T-helper 2 cell treated with Interferon-gamma antibody and Interleukin-4, amounts not matched to agents 100 ng/mL and 5 ng/mL, for 36 hours (primary cell): ENCODE results near the gene BTF3. TPM values are rescaled to one million over a fixed set of nuclear protein-coding genes. Genes with fewer than 3 reads are reported as not detected.
"Not testable (repeated sequence)": the region's sequence is repeated elsewhere in the genome, so short reads cannot be mapped to it uniquely, and the experiment has no call there.

Source experiments
- intact Hi-C: fragments of 100-400 bp; cut with micrococcal nuclease; formaldehyde crosslinking; loops from one replicate; pipeline ENCODE4 v1.15.1; 2023
- total RNA-seq: library from RNA; stranded (reverse); gene quantifications from 2 replicates; pipeline ENCODE4 v1.2.3, GENCODE V29; 2022

BTF3 gene
- 746 and 755 TPM in 2 replicates for total RNA-seq

- intact Hi-C loops, result loop anchor here (1.0 to 5.0 kb wide), 6 partner anchors 20 to 1269 kb away; partner anchors contain the start of genes ANKRA2, FCHO2, GFM2 and NSA2
Measured at GRCh38 chr5:73498057-73498992, at the start of gene BTF3. TSS of gene BTF3 (plus strand) at chr5:73498442. CDS start at chr5:73498668, 226 bp downstream.

DNA sequence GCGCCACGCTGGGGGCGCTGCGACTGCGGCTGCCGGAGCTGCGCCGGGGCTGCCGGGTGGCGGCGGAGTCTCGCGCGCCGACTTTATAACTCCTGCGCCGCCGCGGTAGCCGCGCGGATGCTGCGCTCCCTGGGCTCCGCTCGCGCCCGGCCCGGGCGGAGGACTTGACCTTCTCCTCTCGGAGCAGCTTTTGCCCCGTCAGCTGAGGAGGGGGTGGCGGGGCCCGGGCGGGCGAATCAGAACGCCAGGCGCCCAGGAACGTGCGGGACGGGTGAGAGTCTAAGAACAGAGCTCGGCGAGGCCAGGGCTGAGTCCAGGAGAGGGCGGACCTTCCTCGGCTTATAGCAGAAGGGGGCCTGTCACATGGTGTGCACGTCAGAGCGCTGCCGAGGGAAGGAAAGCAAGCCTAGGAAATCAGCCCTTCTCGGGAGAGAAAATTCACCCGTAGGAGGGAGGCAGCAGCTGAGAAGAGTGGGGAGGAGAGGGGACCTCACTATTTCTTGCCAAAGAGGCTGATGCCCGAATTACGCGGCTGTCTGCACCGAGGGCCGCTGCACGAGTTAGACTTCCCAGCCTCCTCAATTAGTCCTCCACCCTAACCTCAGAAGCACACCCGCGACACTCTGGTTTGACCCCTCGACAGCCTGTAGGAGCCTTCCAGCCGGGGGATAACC is 49.6 kb upstream of the BTF3 start, which contains the start of gene FOXD1:
FOXD1 (minus strand) TSS at position 315 of the 674 bp plus-strand sequence. CDS start 415 bp downstream, outside the sequence.
- intact Hi-C loops, result loop anchor here (2.0 kb wide), 1 partner anchor 68 kb away; no protein-coding TSS in a partner anchor

DNA sequence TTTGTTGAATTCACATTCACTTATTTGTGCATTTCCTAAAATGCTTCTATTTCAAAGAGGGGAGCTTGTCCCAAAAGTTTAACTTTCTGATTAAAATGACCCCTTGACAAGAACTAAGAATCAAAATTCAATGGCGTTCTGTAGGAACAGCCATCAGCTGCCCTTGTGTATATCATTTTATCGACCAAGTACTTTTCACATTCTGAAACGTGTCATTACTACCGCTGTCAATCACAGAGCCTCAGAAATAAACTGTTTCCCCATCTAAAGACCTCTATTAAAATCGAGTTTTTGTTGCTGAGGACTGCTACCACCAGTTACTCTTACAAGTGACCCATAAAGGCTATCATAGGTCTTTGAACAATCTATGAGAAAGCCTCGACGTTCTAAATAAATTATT is 48.1 kb upstream of the BTF3 start:
- intact Hi-C loops, result loop anchor here (5.0 kb wide), 3 partner anchors 87 to 493 kb away; partner anchors contain the start of gene FCHO2

DNA sequence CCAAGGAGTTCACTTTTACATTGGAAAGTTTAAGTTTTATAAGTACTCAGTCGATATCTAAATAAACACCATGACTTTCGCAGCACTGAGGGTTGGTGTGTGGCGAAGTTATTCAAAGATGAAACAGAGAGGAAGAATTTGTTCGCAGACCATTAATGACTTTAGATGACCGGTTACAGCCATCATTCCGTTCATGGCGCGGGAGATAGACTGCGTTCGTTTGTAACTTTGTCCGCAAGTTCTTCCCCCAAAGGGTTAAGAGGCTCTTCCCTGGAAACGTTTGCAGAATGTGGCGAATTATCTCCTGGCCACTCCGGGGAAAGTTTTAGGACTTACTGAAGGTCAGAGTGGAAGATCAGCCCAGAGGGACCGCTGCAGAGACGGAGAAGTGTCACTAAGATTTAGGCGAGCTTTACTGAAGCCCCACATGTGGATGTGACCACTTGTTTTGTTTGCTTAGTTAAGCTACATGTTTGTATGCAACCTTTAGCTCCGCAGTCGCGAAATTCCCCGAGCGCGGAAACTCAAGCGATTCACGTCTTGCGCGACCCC is 47.5 kb upstream of the BTF3 start:
- intact Hi-C loops, result loop anchor here (1.0 to 5.0 kb wide), 4 partner anchors 87 to 493 kb away; partner anchors contain the start of gene FCHO2

DNA sequence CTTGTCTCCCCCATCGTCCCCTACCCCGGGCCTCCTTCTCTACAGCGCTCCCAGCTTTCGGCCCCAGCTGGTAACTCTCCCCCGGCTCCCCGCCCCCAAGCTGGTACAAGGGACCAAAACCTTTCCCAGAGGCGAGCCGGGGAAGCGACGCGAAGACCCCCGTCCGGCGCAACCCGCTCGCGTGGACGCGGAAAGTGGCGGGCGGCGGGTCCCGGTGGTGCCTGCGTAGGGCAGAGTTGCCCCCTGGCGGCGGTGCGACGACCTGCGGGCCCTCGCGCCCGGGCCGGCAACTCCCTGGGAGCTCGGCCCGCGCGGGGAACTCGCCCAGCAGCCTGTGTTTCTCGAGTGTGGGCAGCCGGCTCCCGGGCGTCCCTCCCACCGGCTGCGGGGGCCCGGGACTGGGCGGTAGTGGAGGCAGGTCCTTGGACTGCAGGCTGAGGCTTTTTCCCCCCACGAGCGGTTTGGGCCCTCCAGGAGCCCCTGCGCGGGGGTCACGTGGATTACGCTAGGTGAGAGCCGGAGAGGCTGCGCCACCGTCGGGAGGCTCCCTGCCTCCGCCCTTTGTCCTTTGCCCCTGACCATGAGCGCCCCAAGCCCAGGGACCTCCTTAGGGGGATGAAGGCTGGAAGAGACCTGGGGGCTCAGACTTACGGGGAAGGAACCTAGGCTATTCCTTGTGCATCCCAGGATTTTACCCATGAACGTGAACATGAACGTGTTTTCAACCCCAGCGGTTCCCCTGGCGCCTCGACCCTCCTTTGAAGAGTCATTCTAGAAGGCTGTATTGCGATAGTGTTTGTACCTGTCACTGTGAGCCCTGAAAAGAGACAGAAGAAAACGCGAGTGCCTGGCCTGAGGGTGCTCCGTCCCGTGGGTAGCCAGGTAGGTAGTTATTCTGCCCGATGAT is 46.8 kb upstream of the BTF3 start:
- intact Hi-C loops, result loop anchor here (1.0 to 5.0 kb wide), 4 partner anchors 86 to 494 kb away; partner anchors contain the start of gene FCHO2

DNA sequence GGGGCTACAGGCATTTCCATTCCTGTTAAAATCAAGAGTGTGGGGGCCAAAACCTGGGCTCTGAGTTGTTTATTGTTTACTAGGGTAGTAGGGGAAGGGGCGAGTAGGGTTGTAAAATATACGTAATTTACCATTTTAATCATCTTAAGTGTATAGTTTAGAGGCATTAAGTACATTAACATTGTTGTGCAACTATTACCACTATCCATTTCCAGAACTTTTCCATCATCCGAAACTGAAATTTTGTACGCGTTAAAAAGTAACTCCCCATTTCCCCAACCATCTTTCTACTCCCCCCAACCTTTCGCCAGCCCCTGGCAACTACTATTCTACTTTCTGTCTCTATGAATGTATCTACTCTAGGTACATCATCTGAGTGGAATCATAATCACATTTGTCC is 46.0 kb upstream of the BTF3 start:
- intact Hi-C loops, result loop anchor here (5.0 kb wide), 3 partner anchors 85 to 495 kb away; partner anchors contain the start of gene FCHO2

DNA sequence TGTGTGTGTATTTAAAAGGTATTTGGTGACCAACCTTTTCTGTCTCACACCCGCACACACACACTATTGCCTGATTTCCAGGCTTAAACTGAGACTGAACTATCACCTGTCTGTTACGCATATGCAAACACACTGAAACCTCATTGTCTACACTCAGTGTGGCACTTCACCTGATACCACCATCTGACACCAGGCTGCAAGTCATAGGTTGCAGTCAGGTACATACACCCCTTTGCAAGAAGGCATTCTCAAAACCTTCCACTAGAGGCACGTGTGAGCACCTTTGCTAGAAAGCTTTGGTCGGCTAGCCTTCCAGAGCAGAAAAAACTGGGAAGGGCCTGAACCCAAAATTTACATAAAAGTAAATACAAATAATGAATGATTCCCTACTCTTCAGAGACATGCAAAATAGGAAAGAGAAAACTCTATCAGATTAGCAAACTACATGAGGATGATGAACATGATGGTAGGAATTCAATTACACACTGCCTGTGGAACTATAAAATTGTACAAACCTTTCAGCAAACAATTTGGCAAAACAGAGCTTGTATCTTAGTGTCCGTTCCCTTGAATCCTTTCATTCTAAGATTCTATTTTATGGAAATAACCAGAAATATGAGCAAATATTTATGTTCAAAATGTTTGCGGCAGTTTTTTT is 43.7 kb upstream of the BTF3 start:
- intact Hi-C loops, result loop anchor here (5.0 kb wide), 3 partner anchors 83 to 497 kb away; partner anchors contain the start of gene FCHO2

DNA sequence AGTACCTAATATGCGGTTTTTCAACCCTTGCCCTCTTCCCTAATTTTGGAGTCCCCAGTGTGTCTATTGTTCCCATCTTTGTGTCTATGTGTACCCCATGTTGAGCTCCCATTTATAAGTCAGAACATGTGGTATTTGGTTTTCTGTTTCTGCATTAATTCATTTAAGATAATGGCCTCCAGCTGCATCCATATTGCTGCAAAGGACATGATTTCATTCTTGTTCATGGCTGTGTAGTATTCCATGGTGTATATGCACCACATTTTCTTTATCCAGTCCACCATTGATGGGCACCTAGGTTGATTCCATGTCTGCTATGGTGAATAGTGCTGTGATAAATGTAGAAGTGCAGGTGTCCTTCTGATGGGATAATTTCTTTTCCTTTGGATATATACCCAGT is 41.8 kb upstream of the BTF3 start:
- intact Hi-C loops, result not testable (repeated sequence)

GRCh38 chr5:73459366-73459765 is 38.9 kb upstream of the BTF3 start:
- intact Hi-C loops, result no loop called here

GRCh38 chr5:73460133-73460532 is 38.1 kb upstream of the BTF3 start:
- intact Hi-C loops, result no loop called here

DNA sequence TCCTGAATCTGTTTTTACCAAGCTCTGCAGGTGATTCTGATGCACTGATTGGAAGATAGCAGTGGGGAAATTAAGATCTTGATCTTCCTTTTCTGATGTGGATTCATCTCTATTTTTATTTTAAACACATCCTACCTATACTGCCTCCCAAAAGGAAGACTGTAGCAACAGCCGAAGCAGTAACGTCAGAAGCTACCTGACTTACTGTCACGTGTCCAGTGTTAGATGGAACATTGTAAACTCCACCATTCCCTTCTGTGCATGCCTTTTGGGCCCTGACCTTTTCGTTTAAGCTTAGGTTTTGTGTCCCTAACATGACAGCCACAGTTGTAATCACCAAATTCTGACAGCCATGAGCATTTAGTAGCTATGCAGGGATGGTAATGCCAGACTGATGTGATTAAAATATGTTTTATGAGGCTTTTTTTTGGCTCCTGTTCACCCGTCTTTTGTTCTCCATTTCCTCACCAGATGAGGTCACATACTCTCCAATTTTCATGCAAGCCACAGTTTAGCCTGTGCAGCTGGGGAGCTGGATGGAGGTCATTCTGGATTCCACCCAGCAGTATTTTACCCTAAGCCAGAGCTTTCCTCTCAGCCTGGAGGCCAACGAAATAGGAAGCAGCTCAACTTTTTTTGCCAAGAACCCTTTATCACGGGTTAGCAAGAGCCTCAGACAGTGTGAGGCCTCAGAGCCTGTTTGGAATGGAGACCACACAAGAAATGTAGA is 34.1 kb upstream of the BTF3 start:
- intact Hi-C loops, result no loop called here

DNA sequence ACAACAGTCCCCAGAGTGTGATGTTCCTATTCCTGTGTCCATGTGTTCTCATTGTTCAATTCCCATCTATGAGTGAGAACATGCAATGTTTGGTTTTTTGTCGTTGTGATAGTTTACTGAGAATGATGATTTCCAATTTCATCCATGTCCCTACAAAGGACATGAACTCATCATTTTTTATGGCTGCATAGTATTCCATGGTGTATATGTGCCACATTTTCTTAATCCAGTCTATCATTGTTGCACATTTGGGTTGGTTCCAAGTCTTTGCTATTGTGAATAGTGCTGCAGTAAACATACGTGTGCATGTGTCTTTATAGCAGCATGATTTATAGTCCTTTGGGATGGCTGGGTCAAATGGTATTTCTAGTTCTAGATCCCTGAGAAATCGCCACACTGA is 29.6 kb upstream of the BTF3 start:
- intact Hi-C loops, result not testable (repeated sequence)

GRCh38 chr5:73469878-73470277 is 28.4 kb upstream of the BTF3 start:
- intact Hi-C loops, result no loop called here

- intact Hi-C loops, result no loop called here
Measured at GRCh38 chr5:73471654-73472053, 26.6 kb upstream of the BTF3 start.

DNA sequence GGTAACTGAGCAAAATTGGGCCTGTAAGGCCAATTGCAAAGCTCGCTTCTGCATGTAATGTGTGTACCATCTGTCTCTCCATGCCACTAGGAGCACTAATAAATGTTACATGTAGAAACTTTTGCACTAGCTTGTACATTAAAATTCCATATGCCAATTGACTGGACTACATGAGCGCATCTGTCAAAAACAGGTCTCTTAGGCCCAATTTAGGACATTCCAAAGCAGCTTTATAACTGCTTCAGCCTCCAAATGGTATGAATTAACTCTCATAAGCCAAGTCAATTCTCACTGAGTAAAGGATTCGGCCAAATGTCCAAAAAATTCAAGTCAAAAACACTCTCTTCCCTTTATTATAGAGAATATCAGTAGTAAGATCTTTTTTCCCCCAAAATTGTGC is 26.1 kb upstream of the BTF3 start:
- intact Hi-C loops, result no loop called here

DNA sequence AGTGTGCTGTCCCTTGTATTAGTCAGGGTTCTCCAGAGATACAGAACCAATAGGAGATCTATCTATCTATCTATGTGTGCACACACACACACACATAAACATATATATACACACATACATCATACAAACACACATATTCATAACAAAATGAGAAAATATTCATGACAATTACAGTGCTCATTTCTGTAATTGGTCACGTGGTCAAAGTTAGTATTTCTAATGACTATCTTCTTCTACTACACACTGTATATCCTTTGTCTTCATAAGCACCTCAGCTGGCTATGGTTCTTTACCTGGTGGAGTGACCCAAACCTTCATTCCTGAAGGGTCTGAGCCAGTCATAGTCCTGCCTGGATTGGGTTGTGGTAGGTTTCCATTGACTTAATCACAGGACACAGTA is 17.7 kb upstream of the BTF3 start:
- intact Hi-C loops, result no loop called here

GRCh38 chr5:73482383-73483136 is 15.7 kb upstream of the BTF3 start:
- intact Hi-C loops, result no loop called here

DNA sequence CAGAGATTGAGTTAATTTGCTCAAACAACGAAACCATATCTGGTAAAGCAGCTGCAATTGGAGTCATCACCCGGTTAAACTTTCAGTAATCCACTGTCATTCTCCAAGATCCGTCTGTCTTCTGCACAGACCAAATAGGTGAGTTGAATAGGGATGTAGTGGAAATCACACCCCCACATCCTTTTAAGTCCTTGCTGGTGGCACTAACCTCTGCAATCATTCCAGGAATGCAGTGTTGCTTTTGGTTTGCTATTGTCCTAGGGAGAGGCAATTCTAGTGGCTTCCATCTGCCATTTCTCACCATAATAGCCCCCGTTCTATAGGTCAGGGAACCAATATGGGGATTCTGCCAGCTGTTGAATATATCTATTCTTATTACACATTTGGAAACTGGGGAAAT is 14.6 kb upstream of the BTF3 start:
- intact Hi-C loops, result no loop called here
